GM18499 (cell line): ENCODE results near the gene CLTB.
"Not testable (repeated sequence)": the region's sequence is repeated elsewhere in the genome, so short reads cannot be mapped to it uniquely, and the experiment has no call there.

ENCODE experiments used
- ATAC-seq: cut with Tn5 transposase; IDR thresholded peaks from one replicate; pipeline ENCODE4 v1.9.1; 2021; ENCODE audit warnings: moderate number of reproducible peaks; ENCODE audit not compliant: insufficient read depth, unreplicated experiment

CLTB gene

GRCh38 chr5:176429972-176430371 lies 13.6 kb upstream of the CLTB start:
- no peak for ATAC-seq

DNA sequence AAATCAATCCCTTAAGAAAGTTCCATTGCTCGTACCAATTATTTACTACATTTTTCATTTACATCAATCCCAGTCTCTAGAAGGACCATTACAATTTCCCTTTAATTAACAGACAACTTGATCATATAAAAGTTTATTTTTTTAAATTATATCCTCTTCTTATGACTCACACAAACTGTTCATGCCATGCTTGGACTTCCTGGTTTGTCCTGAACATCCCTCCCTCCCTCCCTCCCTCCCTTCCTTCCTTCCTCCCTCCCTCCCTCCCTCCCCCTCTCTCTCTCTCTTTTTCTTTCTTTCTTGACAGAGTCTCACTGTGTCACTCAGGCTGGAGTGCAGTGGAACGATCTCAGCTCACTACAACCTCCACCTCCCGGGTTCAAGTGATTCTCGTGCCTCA lies 11.6 kb upstream of the CLTB start:
- ATAC-seq = no peak

- no peak for ATAC-seq
Observed at GRCh38 chr5:176426876-176427275, 10.5 kb upstream of the CLTB start.

- no peak for ATAC-seq
Observed at GRCh38 chr5:176425791-176426190, 9.5 kb upstream of the CLTB start.

- ATAC-seq = no peak
Observed at GRCh38 chr5:176425138-176425537, 8.8 kb upstream of the CLTB start.

GRCh38 chr5:176424181-176424580 lies 7.8 kb upstream of the CLTB start:
- ATAC-seq = no peak

- ATAC-seq = no peak
Observed at GRCh38 chr5:176420972-176421544, 4.7 kb upstream of the CLTB start.

DNA sequence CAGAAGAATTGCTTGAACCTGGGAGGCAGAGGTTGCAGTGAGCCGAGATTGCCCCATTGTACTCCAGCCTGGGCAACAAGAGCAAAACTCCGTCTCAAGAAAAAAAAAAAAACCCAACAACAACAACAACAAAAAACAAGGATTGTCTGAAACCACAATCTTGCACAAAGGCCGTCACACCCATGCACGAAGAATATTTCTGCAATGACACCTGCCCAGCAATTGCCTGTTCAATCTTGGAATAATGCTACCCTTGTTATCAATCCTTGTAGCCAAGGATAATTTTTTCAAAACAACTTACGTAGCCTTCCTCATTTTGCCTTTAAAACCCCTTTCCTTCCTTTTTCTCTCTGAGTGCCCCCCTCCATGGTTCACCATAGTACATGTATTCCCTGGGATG lies 3.7 kb upstream of the CLTB start:
- no peak for ATAC-seq

DNA sequence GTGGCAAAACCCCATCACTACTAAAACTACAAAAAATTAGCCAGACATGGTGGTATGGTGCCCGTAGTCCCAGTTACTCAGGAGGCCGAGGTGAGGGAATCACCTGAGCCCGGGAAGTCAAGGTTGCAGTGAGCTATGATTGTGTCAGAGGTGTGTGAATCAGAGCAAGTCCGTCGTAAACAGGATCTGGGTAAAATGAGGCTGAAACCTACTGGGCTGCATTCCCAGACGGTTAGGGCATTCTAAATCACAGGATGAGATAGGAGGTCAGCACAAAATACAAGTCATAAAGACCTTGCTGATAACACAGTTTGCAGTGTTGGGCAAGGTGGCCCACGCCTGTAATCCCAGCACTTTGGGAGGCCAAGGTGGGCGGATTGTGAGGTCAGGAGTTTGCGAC lies 1.9 kb upstream of the CLTB start:
- no peak for ATAC-seq

GRCh38 chr5:176416965-176417364 lies 626 bp upstream of the CLTB start:
- no peak for ATAC-seq

DNA sequence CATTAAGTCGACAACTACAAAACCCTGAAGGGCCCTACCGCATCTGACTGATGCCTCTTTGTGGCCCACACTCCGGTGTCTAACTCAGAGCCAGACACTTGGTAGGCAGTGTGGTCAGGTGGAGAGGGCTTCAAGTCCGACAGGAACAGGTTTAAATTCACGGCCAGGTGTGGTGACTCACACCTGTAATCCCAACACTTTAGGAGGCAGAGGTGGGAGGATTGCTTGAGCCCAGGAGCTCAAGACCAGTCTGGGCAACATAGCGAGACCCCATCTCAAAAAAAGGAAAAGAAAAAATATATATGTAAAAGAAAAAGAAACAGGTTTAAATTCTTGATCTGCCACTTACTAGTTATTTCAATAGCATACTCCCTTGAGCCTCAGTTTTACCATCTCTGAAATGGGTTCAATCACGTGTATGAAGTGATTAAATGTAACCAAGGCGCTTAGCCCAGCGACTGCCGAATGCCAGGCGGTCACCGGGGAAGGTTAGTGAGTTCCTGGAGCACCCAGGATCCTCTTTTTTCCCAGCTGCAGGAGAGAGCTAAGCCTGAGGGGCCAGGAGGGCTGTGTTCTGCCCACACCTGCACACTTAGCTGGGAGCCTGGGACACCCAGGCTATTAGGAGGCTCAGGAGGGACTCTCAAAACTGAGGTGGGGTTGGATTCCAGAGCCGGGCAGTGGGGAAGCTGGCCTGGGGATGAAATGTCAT lies 943 bp downstream of the CLTB start:
- ATAC-seq = no peak

- ATAC-seq = no peak
Observed at GRCh38 chr5:176414704-176415103, 1.6 kb downstream of the CLTB start.

GRCh38 chr5:176413709-176414191 lies 2.6 kb downstream of the CLTB start:
- no peak for ATAC-seq

DNA sequence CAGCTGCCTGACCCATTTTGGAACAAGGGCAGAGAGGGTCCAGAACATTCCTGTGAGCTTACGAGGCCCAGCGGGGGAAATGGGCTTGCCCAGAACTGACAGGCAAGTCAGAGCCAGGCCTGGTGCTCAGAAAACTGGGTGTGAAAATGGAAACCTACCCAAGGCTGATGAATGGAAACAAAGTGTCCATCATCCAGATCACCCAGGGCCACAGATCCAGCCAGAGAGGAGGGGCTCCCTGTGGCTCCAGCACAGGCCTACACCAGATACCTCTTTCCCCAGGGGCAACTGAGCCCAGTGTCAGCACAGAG lies 3.1 kb downstream of the CLTB start:
- ATAC-seq = no peak

DNA sequence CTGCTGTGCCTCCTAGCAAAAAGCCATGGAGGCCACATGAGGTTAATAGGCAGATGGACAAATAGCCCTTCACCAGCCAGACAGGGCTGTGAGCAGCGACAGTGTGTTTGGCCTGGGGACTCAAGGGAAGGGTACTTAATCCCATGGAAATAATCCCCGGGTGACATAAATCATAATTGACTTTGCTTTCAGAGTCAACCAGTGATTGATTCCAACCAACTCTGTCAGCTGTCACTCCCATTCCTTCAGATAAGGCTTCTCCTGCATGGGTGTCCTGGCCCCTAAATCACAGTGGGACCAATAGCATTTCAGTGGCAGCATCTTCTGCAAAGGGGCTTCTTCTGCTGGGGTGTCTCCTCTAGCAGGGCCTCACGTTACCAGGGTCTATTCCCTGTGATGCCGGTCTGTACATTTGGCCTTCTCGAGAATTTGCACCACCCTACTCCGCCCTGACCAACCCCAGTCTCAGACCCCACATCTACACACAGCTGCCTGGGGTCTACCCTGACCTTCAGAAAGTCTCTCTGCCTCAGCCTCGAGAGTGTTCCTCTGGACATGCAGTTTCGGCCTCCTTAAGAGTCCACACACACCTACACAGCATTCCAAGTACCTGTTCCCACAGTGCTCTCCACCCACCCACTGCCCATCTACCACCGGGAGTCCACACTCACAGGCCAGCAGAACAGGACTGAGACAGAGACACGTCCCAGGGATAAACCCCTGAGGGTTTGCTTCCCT lies 3.7 kb downstream of the CLTB start:
- no peak for ATAC-seq

DNA sequence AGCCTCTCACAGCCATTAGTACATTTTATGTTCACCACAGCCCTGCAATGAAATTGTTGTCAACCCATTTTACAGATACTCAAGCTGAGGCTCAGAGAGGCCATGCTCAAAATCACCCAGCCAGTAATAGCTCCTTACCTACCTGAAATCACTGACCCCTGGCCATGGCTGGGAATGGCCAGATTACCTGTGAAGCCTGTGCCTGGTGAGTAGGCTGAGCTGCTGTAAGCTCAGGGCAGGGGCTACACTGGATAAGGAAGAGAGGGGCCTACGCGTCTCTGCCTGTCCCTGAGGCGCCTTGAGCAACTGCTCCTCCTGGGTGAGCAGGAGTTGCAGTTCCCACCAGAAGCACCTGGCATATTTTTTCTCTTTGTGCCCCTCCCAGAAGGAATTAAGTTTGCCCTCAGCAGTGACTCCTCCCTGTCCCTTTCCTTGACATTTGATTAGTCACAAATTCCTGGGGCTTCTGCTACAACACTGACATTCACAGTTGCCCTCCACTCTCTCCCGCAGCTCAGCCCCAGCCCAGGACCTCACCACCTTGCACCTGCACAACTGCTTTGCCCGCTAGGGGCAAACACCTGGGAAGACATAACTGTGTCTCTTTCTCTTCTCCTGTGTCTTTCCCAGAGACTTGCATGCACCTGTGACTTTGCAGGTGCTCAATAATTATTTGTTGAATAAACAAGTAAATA lies 5.7 kb downstream of the CLTB start:
- ATAC-seq = no peak

DNA sequence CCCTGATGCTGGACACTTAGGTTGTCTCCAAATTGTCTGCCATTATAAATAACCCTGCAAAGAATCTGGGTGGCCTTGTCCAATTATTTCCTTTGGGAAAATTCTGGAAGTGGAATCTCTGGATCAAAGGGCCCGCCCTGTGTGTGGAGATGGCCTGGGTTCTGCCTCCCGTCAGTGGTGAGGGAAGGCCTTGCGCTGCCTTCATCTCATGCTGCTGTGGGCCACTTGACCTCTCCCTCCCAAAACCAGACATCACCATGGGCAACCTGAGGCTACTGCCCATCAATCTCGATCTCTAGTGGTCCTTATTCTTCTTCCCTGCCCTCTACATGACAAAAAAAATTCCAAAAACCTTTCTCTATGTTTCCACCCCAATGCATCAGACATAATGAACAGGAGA lies 6.6 kb downstream of the CLTB start:
- no peak for ATAC-seq

DNA sequence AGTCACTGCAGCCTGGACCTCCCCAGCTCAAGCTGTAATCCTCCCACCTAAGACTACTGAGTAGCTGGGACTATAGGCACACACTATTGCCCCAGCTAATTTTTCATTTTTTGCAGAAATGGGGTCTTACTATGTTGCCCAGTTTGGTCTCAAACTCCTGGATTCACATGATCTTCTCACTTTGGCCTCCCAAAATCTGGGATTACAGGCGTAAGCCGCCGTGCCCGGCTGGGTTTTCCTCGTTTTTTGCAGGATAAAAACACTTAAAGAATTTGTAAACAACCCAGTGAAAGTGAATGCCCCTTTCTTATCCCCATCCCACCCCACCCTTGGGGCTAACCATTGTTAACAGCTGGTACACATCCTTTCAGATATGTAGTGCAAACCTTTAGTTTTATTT lies 7.7 kb downstream of the CLTB start:
- no peak for ATAC-seq

GRCh38 chr5:176408252-176408573 lies 8.1 kb downstream of the CLTB start:
- ATAC-seq = not testable (repeated sequence)

DNA sequence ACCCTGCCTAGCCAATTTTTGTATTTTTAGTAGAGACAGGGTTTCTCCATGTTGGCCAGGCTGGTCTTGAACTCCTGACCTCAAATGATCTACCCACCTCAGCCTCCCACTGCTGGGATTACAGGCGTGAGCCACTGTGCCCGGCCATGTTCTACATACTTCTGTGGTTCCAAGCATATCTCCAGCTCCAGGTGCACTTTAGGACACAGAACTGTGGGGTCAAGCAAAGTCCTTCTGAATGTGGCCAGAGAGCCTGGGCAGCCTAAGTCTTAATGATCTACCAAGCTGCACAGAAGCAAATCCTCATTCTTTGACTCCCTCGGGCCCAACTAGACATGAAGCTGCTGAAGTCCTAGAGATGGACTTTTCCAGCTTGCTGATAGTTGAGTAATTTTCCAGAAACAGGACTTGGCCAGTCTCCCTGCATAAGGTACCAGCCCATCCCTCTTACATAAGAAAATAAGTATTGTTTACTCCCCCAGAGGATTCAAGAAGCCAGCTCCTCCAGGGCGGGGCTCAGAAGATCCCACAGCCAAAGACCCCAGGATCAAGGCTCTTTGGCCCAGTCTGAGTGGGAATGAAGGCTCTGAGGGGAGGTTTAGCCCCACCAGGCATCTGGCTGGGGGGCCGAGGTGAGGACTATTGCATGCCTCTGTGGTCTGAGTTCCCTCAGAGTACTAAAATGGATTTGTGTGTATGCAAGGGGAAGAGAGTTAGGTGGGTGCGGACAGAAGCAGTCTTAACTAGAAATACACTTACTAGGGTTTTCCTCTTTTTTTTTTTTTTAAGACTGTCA lies 8.7 kb downstream of the CLTB start:
- ATAC-seq = no peak
